NOMO-1 treated with DMSO at 0.1 percent for 48 hours (cell line): ENCODE results near the gene SPATA3.
"Not testable (repeated sequence)": the region's sequence is repeated elsewhere in the genome, so short reads cannot be mapped to it uniquely, and the experiment has no call there.

Source experiments
- DNase-seq: peaks from one replicate; lab custom pipeline; 2025; ENCODE audit not compliant: unreplicated experiment; lab: John Stamatoyannopoulos, UW

SPATA3 gene

DNA sequence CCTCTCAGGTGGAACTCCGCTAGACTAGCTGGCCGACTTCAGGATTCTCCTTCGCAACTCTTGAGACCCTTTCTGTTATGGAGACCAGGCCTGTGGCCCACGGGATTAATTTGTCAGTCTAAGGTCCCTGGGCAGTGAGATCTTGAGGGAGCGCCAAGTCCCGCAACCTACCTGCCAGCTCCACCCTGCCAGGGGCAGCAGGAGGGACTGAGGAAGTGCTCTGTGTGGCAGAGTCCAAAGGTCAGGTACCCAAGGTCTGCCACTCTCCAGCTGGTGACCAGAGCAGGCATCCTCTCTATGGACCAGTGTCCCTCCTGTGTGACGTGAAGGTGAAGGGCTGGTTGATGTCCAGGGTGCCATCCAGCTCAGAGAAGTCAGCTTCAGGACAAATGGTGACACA, 4.3 kb upstream of the SPATA3 start:
- no peak for DNase-seq

DNA sequence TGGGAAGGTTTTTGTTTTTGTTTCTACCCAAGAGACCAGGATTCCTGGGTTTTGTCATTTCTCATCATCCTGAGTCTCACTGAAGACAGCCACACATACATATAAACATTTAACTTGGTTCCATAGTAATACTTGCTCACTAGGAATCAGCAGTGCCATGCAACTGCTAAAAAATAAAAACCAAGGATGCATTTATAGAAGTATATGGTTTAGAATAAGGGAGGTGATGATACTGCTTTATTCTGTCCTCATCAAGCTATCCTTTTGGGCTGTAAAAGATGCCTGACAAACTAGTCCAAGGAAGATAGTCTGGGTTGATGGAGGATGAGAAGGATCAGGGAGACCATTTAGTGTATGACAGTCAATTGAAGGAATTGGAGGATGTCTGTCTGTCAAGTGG, 740 bp downstream of the SPATA3 start:
- no peak for DNase-seq

DNA sequence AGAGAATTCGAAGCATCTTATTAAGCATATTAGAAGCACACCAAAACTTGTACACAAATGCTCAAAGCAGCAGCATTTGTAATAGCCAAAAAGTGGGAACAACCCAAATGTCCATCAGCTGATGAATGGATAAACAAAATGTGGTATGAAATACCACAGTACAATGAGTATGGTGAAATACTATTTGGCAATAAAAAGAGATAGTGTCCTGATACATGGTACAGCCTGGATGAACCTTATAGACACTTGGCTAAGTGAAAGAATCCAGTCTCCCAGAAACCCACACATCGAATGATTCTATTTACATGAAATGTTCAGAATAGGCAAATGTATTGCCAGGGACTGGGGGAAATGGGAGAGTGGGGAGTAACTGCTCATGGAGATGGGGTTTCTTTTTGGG, 3.0 kb downstream of the SPATA3 start:
- DNase-seq, result no peak

DNA sequence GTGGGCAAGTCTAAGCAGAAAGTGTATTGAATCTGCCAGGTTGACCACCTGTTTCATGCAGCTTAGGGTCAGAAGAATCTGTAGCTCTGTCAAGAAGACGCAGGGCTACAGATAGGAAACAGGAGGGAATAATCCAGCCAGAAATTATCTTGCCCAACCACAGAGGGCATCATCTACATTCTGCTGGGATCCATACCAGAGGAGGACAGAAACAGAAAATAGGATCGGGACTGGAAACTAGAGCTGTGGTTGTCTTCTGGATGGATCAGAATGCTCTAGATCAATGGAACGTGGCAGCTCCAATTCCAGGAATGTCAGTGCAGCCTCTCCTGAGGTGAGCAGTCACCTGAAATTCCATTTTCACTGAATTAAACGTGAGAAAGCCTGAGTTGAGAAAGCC, 3.6 kb downstream of the SPATA3 start:
- no peak for DNase-seq

DNA sequence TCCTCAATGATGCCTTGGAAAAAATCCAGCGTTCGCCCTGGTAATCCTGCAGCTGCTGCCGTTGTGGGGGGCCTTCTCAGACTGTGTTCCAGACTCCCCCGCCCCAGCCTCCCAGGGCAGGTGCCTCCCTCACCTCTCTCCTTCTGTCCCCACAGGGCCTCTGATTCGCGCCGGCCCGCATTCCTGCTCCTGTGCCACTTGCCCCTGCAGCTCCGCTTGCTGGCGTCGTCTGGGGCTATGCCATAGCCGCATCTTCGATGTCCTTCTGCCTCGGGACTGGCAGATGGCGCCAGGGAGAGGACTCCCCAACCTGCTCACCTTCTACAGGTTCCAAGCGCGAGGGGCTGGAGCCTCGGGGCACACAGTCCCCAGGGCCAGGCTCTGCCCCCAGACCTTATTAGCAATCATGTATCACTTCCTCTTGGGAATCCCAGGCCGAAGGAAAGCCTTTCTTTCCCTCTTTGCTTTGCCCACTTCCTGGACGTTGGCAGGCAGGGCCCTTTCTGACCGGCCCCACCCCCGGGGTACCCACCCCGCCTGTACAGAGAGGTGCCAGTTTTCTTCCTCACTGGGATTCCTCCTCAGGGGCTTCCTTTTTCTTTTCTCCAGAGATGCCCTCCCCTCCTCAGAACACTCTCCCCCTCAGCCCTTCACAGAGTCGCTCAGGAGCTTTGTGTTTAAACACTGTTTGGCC, 4.4 kb downstream of the SPATA3 start:
- DNase-seq, result no peak

DNA sequence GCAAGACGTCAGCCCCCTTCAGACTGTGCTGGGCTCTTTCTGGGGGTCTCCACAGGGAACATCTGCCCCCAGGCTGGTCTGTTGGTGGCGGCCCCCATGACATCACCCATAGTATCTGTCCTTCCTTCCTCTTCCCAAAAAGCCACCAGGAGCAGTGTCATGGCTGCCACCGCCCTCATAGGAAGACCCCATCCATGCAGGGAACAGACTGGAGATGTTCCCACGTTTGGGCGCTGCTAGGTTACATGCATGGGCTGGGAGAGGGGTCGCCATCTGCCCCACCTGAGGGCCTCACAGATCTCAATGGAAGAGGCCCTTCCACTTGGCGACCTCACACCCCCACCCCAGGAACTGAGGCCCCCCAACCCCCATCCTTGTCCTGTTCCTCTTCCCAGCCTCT, 5.1 kb downstream of the SPATA3 start:
- DNase-seq, result no peak

DNA sequence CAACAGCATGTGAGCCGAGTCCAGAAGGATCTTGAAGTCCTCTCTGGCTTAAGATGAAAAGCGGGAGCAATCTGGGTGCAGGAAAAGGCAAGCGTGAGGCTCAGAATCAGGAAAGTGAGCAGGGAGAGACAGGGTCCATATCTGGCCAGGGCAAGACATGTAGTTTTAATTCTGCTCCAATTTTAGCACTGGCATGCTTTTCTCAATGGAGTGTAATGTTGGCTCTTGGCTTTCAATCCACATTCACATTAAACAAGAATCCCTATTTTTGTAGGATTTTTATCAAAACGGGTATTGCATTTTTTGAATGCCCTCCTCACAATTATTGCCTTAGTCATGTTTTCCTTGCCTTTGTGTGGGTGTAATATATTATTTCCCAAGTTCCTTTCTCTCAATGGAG, 6.0 kb downstream of the SPATA3 start:
- DNase-seq, result no peak

DNA sequence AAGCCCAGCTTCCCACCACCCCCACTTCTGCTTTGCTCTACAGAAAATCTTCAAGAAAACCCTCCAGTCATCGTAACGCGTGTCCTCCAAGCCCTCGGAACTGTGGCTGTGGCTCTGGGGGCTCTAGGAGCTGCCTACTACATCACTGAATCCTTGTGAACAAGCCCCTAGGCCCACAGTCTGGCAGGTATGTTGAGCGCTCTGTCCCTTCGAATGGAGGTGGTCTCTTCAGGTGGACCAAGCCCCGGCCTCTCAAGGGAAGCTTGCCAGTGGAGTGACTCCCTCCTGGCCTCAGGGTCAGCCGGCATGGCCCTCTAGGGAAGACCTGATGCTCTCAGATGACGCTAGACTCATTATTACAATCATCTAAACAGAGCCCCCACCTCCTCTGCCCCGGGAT, 6.7 kb downstream of the SPATA3 start:
- DNase-seq, result no peak

DNA sequence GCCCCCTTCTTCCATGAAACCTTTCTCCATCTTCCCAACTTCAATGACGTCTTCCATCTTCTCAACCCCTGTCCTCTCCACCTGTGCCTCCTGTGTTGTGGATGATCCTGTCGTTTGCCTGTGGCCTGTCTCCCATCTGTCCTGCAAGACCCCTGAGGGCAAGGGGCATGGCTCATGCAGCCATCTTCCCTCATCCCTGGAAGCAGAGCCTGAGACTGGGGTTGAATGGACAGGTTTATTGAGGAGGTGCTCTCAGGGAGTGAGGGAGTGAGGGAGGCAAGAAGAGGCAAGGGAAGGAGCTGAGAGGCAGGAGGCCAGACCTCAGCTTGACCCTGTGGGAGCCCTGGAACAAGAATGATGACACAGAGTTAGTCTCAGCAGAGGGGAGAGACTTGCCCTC, 7.3 kb downstream of the SPATA3 start:
- no peak for DNase-seq

DNA sequence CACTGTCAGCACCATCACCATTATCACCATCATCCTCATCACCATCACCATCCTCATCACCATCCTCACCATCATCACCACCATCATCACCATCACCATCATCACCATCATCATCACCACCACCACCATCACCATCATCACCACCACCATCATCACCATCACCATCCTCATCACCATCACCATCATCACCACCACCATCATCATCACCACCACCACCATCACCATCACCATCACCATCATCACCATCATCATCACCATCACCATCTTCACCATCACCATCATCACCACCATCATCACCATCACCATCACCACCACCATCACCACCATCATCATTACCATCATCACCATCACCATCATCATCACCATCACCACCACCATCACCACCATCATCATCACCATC, 9.0 kb downstream of the SPATA3 start:
- DNase-seq, result not testable (repeated sequence)

DNA sequence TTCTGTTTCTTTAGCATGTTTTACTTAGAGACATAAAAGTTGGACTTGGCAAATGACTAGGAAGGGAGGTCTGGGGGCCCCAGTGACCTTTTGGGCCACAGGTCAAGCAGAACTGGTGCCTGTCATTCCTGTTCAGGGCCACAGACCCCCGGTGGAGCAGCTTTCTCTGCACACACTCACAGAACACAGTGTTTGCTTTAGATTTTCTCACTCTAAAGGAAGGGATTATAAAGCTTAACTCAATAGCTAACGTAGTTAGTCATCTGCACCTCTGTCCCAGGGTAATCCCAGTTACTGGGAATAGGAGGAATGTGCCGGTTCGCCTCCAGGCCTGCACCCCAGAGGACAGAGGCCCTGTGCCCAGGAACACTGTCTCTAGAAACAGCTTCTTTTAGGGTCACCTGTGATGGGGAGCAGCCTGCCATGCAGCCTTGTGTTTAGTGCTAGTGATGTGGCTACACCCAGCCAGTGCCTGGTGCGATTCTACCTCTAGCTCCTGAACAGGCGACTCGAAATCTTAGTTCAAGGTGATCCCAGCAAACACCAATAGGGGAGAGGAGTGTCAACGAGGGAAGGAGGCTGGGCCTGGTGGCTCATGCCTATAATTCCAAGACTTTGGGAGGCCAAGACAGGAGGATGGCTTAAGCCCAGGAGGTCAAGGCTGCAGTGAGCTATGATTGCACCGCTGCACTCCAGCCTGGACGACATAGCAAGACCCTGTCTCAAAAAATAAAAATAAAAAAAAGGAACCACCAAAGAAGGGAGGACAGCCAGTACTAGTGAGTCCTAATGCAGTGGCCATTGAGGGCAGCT, 11.6 kb downstream of the SPATA3 start:
- DNase-seq, result no peak

DNA sequence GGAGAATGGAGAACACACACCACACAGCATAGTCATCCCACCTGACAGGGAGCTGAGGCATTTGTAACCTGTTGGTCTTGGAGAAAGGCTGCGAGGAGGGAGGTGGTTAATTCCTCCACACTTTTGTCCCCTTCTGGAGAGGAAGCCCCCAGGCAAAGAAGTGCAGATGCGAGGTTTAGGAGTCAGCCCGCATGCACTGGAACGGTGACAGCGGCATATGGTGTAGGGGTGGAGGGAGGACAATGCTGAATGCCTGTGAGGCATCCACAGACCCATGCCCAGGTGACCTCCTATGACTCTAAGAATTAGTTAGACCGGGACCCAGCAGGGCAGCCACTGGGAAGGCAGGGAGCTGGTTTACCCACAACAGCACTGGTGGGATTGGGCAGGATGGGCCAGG, 12.2 kb downstream of the SPATA3 start:
- no peak for DNase-seq

DNA sequence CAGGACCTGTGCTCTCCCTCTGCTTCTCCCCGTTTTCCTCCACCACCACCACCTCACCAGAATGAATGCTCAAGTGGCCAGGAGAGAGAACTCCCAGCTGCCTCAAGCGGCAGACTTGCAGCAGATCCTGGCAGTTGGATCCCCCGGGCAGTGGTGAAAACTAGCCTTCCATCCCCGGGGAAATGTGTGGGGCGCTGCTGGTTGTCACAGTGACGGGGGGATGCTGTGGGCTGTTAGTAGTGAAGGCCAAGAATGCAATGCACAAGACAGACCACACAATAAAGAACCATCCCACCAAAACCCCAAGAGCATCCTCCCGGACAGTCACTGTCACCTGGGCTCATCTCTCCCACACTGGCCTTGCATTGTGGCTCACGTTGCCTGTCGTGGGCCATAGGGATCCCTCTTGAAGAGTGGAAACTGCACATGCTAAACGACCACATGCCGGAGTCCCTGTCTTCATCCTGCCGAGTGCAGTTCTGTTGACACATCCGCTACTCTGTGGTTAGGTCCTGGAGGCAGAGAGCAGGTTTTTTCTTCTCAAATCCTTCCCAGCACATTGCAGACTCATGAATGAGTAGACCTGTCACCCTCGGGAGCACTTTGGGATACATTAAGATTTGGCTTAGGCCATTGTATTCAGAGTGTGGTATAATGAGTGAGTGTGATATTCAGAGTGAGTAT, 13.5 kb downstream of the SPATA3 start:
- no peak for DNase-seq

DNA sequence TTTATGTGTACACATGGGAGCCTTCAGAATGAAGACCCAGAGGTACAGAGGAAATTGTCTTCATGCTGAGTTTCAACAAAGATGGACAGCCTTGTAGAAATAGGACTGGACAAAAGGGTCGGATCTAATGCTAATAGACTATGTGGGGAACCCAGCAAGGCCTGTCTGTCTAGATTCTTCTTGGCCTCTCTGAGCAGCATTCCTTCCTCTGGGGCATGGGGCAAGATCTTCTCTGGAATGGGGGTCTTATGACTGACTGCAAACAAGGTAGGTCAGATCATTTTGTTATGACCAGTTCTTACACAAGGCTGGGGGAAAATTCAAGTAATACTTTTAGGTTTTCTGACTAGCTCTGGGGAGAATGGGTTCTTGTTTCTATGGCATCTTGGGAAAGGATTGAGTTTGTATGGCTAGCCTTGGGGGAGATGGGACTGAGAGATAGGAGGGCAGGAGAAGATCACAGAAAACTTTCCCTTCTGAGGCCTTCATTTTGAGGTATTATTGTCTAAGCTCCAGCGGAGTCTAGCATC, 14.3 kb downstream of the SPATA3 start:
- no peak for DNase-seq

DNA sequence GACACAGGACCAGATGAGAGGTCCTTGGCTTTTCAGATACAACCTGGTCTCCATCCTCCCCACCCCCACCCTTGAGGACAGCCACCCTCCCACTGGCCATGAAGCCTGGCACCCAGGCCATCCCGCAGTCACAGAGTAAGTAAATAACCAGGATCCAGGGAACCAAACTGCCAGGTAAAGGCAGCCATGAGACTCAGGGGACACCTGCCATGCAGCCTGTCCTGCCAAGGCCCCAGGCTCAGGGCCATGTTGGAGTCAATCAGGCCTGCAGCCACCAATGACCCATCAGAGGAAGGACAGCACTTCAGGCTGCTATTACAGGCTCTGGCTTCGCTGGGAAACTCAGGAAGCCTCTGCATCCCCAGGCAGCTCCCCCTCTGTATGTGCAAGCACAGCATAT, 15.6 kb downstream of the SPATA3 start:
- no peak for DNase-seq

DNA sequence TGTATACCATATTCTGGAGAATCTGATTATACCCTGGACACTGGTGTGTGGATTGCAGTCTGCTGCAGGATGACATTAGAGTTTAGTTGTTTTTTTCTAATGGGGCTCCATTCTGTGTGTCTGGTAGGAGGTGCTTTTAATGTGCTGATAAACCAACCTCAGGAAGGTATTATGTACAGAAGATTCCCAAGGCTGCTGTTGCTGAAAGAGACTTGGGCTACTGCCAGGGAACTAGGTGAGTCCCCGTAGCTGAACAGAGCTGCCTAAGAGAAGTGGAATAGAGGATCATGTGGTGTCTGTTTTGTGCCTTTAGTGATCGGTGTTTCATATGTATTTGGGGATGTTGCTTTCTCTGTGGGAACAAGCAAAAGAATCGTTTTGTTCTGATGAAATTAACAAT, 16.5 kb downstream of the SPATA3 start:
- no peak for DNase-seq

DNA sequence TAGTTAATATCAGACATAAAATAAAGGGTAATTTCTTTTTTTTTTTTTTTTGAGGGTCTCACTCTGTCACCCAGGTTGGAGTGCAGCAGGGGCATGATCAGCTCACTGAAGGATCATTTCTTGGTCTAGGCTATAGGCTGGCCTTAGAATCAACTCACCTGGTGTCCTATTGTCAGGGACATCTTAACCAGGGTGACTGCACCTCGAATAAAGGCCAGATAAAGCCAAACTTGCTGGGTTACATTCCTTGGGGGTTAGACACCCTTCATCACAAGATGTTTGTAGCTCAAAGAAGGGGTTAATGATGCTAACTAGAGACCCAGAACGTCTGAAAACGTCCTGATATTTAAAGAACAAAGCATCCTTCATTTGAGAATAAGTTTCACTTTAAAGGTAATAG, 17.9 kb downstream of the SPATA3 start:
- no peak for DNase-seq

DNA sequence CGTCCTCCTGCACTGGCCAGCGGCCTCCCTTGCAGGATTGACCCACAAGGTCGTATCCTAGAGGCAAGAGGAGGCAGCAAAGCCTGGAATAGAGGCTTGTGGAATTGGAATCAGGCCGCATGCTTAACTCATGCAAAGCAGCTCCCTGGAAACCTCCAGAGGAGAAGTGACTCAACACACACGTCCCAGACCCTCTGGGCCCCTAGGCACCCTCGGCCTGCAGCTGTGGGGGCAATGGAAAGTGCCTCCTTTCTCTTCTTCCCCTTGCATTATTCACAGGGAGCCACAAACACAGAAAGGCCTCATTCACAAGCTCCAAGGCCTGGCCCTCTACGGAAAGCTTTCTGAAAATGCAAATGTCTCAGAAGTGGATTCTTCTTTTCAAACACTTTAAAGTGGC, 19.6 kb downstream of the SPATA3 start:
- DNase-seq, result no peak

DNA sequence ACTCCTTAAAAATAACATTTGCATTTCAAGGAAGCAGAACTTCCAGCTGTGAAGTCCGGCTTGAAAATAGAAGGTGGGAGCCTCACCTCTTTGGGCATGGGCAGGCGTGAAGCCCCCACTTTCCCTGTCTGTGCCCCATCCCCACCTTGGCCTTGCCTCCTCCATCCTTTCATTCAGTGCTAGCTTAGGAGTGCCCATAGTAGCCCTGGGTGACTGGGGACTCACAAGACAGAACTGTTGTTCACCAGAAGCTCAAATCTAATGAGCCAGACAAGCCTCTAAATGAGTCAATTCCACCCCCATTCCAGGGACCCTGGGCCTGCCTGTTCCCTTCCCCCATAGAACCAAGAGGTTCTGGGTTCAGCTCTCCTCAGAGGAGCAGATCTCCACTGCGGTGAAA, 20.0 kb downstream of the SPATA3 start:
- no peak for DNase-seq

DNA sequence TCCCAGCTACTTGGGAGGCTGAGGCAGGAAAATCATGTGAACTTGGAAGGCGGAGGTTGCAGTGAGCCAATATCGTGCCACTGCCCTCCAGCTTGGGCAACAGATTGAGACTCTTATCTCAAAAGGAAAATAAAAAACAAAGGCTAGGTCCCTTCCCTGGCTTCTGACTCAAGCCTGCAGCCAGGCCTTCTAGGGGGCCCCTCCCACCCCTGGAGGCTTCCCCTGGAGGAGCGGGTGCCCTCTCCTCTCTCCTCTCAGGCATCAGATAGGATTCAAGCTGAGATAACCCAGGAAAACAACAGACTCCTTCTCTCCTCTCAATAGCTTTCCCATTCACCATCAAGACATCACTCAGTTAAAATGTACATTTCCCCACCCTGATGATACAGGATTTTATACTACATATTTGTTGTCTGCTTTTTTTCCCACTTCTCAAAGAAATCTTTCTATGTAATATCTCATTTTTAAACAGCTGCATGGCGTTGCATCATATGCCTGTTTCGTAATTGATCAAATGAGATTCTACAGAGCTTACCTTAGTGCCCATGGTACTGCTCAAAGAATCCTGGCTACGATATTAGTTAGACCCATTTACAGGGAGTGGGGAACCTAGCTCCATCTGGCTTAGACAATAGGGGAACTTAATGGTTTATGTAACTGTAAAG, 20.8 kb downstream of the SPATA3 start:
- DNase-seq, result peak; percentile 6

DNA sequence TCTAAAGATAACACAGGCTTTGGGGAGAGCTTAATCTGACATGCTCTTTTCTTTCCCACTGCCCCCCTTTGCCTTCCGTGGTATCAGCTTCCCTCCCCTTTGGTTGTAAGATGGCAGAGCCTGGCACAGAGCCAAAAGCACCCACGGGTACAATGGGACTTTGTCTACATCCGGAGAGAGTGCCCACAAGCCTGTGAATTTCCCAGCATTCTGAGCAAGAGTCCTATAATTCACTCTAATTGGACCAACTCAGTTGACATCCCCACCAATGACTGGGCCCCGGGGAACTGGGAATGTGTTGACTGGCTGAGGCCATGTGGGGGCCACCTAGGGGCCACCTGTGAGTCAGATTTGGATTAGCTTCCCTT, 21.3 kb downstream of the SPATA3 start:
- DNase-seq, result no peak
